Colonic mucosa (tissue), 4 donors: ENCODE data around the gene RACGAP1. TPM values are rescaled to one million over a fixed set of nuclear protein-coding genes. Genes with fewer than 3 reads are reported as not detected.

Experiments used
- DNase-seq: peaks from one replicate; pipeline ENCODE4 v3.0.0-alpha.2; 2020
- H3K27ac ChIP-seq: fragments of 200-600 bp; one replicate; pipeline ENCODE4 v1.8.0; 2021
- H3K27me3 ChIP-seq: fragments of 200-600 bp; one replicate; pipeline ENCODE4 v1.8.0; 2021
- H3K36me3 ChIP-seq: fragments of 200-600 bp; one replicate; pipeline ENCODE4 v1.8.0; 2021
- H3K4me1 ChIP-seq: fragments of 200-600 bp; one replicate; pipeline ENCODE4 v1.8.0; 2021; ENCODE audit warnings: mild to moderate bottlenecking
- H3K4me3 ChIP-seq: fragments of 200-600 bp; one replicate; pipeline ENCODE4 v1.8.0; 2021
- H3K9ac ChIP-seq, 2 donors: one replicate each; pipeline ENCODE4 v1.7.0; 2013; ENCODE audit warnings: control low read depth in 2 of 2, low read depth in 2 of 2, low read length in 2 of 2
- H3K9me3 ChIP-seq: fragments of 200-600 bp; one replicate; pipeline ENCODE4 v1.8.0; 2021
- intact Hi-C: fragments of 100-400 bp; cut with DNase I; formaldehyde crosslinking; loops from one replicate; pipeline ENCODE4 v1.14.1; 2022
- total RNA-seq, 2 donors: library from RNA; stranded (reverse); fragmentation: NEBNext Ultra II Directional in 1 of 2; extraction: Animal tissue kit (Norgen Biotek cat#: 25700) in 1 of 2; gene quantifications; one replicate each; pipeline ENCODE4 v1.2.1, GENCODE V29; 2021
- TF ChIP-seq, protein P1 (sequence below): fragments of 200-600 bp; IDR thresholded peaks from one replicate; pipeline ENCODE4 v1.8.0; 2022; ENCODE audit warnings: antibody characterized with exemption, mild to moderate bottlenecking
- donor health status: healthy.
- donor health status: DM: no; HTN: no; CAD: no.
- donor health status: DM: no; HTN: no; CAD: no.

Gene RACGAP1
- total RNA-seq, 2 donors from 2014 or later: 36.2 to 83.8 TPM

DNA sequence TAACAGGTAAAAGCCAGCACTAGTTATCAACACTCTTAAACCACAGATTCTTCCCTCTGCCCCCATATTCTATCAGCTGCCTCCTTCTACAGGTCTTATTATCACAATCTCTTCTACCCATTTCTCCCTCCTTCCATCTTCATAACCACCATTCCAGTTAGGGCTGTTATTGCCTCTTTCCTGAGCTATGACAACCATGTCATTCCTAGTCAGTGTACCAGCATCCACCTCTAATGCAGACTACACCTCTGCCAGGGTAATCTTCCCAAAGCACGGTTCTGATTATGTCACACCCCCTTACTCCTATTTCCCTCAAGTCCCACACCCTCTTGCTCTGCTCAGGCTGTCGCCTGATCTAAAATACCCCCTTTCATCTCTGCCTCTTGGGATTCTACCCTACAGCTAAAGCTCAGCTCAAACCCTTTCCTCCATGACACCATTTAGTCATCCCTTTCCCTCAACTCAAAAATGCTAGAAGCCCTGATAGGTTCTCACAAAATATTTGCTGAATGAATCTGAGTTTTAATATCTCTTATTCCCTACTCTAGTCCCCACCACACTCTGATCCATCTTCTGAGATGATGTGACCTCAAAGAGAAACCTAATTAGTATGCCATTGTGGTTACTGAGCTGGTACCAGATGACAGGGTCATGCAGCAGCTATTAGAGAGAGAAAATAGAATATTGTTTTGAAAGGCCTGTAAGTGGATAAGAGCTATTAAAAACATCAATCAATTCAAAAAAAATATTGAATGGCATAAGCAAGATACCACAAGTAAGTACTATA is 11.7 kb downstream of the RACGAP1 start:
- Histone ChIP-seq H3K9me3 (no peaks in the 10 kb centered on the region), H3K27me3 (no peaks in the 10 kb centered on the region), H3K36me3 (no peaks in the 10 kb centered on the region), H3K9ac (no peak overlapping the region), H3K27ac (no peak overlapping the region), H3K4me3 (no peak overlapping the region), H3K4me1 (no peaks in the 10 kb centered on the region)
- no peak for DNase-seq
- intact Hi-C loops: no loop called here
- TF ChIP-seq, protein P1, sequence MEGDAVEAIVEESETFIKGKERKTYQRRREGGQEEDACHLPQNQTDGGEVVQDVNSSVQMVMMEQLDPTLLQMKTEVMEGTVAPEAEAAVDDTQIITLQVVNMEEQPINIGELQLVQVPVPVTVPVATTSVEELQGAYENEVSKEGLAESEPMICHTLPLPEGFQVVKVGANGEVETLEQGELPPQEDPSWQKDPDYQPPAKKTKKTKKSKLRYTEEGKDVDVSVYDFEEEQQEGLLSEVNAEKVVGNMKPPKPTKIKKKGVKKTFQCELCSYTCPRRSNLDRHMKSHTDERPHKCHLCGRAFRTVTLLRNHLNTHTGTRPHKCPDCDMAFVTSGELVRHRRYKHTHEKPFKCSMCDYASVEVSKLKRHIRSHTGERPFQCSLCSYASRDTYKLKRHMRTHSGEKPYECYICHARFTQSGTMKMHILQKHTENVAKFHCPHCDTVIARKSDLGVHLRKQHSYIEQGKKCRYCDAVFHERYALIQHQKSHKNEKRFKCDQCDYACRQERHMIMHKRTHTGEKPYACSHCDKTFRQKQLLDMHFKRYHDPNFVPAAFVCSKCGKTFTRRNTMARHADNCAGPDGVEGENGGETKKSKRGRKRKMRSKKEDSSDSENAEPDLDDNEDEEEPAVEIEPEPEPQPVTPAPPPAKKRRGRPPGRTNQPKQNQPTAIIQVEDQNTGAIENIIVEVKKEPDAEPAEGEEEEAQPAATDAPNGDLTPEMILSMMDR: no peak

DNA sequence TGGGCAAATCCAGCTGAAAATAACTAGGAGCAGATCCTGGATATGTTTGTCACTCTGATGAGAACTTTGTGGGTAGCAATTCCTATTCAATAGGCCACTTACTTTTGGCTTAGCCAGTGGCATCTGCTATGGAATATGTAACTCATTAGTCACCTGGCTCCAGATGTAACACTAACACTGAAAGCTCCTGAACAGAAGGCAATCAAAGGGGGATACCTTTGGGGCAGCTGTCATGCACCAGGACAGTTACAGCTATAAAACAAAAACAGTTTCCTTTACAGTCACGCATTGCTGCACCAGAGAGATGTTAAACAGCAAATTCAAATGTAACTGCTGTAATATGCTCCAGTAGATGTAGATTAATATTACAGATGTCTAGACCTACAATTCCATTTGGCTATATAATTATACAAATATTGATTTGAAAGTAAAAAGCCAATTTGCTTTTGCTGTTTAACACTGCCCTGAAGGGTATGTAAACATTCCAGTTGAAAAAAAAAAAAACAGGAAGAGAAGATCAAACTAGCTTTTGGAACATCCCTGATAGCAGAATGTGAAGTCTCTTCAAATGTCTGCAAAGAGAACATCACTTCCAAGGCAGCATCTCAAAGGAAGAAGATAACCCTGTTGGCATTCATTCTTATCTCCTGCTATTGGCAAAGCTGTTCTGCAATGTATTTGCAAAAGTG is 18.4 kb downstream of the RACGAP1 start:
- H3K27me3 ChIP-seq: no peaks in the 10 kb centered on the region
- no peaks in the 10 kb centered on the region for H3K36me3 ChIP-seq
- H3K9ac ChIP-seq: no peak overlapping the region
- no peak overlapping the region for H3K4me3 ChIP-seq
- intact Hi-C loops: no loop called here
- no peaks in the 10 kb centered on the region for H3K4me1 ChIP-seq
- DNase-seq: no peak
- TF ChIP-seq, protein P1: no peak
- H3K9me3 ChIP-seq: no peaks in the 10 kb centered on the region
- H3K27ac ChIP-seq: no peak overlapping the region

DNA sequence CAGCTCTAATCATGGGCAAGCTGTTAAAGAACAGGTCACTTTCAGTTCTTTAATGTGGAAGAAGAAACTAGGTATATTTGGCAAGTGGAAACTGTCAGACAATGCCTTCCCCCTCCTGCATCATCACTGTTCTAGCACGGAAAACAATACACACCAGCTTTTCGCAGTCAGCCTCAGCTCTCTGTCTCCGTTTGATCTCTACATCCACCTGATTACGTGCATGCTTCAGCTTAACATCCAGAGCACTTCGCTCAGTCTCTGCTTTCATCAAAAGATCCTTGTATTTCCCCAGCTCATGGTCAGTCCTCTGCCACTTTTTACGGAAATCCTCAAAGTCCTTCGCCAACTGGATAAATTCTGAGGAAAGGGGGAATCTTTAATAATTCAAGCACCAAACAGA is 19.0 kb downstream of the RACGAP1 start:
- no peak overlapping the region for H3K9ac ChIP-seq
- no peaks in the 10 kb centered on the region for H3K36me3 ChIP-seq
- intact Hi-C loops: no loop called here
- no peaks in the 10 kb centered on the region for H3K9me3 ChIP-seq
- H3K27me3 ChIP-seq: no peaks in the 10 kb centered on the region
- no peak overlapping the region for H3K27ac ChIP-seq
- DNase-seq: no peak
- TF ChIP-seq, protein P1: no peak
- no peak overlapping the region for H3K4me3 ChIP-seq
- no peaks in the 10 kb centered on the region for H3K4me1 ChIP-seq

DNA sequence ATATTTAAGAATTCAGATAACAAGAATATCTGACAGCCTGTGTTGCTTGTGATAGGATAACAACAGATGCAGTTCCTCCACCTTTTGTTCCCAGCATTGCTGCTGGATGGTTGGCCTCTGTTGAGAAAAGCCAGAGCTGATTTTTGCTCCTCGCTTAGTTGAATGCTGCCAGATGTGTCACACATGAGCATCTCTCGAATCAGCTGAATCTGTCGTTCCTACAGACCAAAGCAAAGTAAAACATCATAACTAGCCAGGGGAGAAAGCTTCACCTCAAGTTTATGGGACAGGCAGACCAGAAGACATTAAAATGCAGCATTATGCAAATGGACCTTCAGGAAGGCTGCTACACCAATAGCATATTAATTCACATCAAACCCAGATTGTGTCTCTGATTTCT is 20.1 kb downstream of the RACGAP1 start:
- intact Hi-C loops: no loop called here
- no peak for DNase-seq
- Histone ChIP-seq H3K9ac (no peak overlapping the region), H3K4me1 (no peaks in the 10 kb centered on the region), H3K36me3 (no peaks in the 10 kb centered on the region), H3K9me3 (no peaks in the 10 kb centered on the region), H3K4me3 (no peak overlapping the region), H3K27ac (no peak overlapping the region), H3K27me3 (no peaks in the 10 kb centered on the region)
- TF ChIP-seq, protein P1: no peak

- no peaks in the 10 kb centered on the region for H3K4me1 ChIP-seq
- intact Hi-C loops: no loop called here
These were observed 20.6 kb downstream of the RACGAP1 start for GRCh38 chr12:50004696-50005095.

More at GRCh38 chr12:50004696-50005095, 20.6 kb downstream of the RACGAP1 start:
- TF ChIP-seq, protein P1: no peak
- no peak overlapping the region for H3K4me3 ChIP-seq
- no peaks in the 10 kb centered on the region for H3K9me3 ChIP-seq
- H3K27ac ChIP-seq: no peak overlapping the region
- no peaks in the 10 kb centered on the region for H3K36me3 ChIP-seq
- no peak overlapping the region for H3K9ac ChIP-seq
- no peaks in the 10 kb centered on the region for H3K27me3 ChIP-seq
- DNase-seq: no peak
